ENCODE results near the gene XYLT1. TPM values are rescaled to one million over a fixed set of nuclear protein-coding genes. Genes with fewer than 3 reads are reported as not detected.

XYLT1 gene
- total RNA-seq, 1 experiment from 2014 or later = 25.0 TPM

GRCh38 chr16:17515421-17516210 is 44.9 kb upstream of the XYLT1 start (continued):
- TF ChIP-seq FOXP1 (CRISPR knock-in tag; IDR thresholded peaks at IDR 0.05; ENCODE audit: borderline replicate concordance) = no peak

GRCh38 chr16:17512636-17513220 is 42.0 kb upstream of the XYLT1 start:
- CTCF ChIA-PET = no interaction called here
- DNase-seq (ENCODE audit: low spot score) = no peak
- POLR2A ChIA-PET = no interaction called here
- no peak for ATAC-seq
- TF ChIP-seq ZNF671 (CRISPR knock-in tag; IDR thresholded peaks at IDR 0.05) = no peak
- no peak for TF ChIP-seq ZNF425 (CRISPR knock-in tag; conservative IDR thresholded peaks at IDR 0.05)
- no peak for TF ChIP-seq ATF6 (CRISPR knock-in tag; IDR thresholded peaks at IDR 0.05)
- TF ChIP-seq NR1H2 (CRISPR knock-in tag; IDR thresholded peaks at IDR 0.05) = no peak
- no peak for TF ChIP-seq MXD4 (CRISPR knock-in tag; IDR thresholded peaks at IDR 0.05; ENCODE audit: borderline replicate concordance)
- no peak for TF ChIP-seq NFE2L1 (CRISPR knock-in tag; IDR thresholded peaks at IDR 0.05)
- TF ChIP-seq ETV6 (CRISPR knock-in tag; IDR thresholded peaks at IDR 0.05) = no peak
- no peak for TF ChIP-seq ZNF263 (CRISPR knock-in tag; IDR thresholded peaks at IDR 0.05; ENCODE audit: low read depth)
- no peak for TF ChIP-seq ESRRA (CRISPR knock-in tag; IDR thresholded peaks at IDR 0.05; ENCODE audit: borderline replicate concordance)
- TF ChIP-seq STAT6 (CRISPR knock-in tag; conservative IDR thresholded peaks at IDR 0.05; ENCODE audit: low read depth) = no peak
- no peak for TF ChIP-seq JAZF1 (CRISPR knock-in tag; IDR thresholded peaks at IDR 0.05)
- no peak for TF ChIP-seq FOXP4 (CRISPR knock-in tag; IDR thresholded peaks at IDR 0.05)
- no peak for TF ChIP-seq NFATC4 (CRISPR knock-in tag; IDR thresholded peaks at IDR 0.05)
- no peak for TF ChIP-seq PRRX2 (CRISPR knock-in tag; IDR thresholded peaks at IDR 0.05)
- TF ChIP-seq MLX (CRISPR knock-in tag; IDR thresholded peaks at IDR 0.05) = no peak
- no peak for TF ChIP-seq ZNF512 (CRISPR knock-in tag; IDR thresholded peaks at IDR 0.05; ENCODE audit: borderline replicate concordance)
- no peak for TF ChIP-seq HMGXB4 (CRISPR knock-in tag; IDR thresholded peaks at IDR 0.05)
- TF ChIP-seq NFYB (CRISPR knock-in tag; conservative IDR thresholded peaks at IDR 0.05; ENCODE audit: low read depth) = no peak
- peaks cover 4% of the 10 kb centered on the region for H3K27me3 Mint-ChIP-seq (ENCODE audit: low read depth)
- no peaks in the 10 kb centered on the region for H3K4me1 Mint-ChIP-seq
- no peak overlapping the region for H3K4me3 Mint-ChIP-seq
- peaks cover 29% of the 10 kb centered on the region for H3K9me3 Mint-ChIP-seq
- H3K27ac Mint-ChIP-seq = no peak overlapping the region
- peaks cover 17% of the 10 kb centered on the region for H3K36me3 Mint-ChIP-seq
